GM20431 (cell line): ENCODE data around the gene ADCY9.
"Not testable (repeated sequence)": the region's sequence is repeated elsewhere in the genome, so short reads cannot be mapped to it uniquely, and the experiment has no call there.

Experiments used
- in situ Hi-C: fragments of 300-500 bp; cut with MseI, MboI; formaldehyde crosslinking; loops from one replicate; pipeline ENCODE4 v1.15.0; 2020; ENCODE audit warnings: low sequenced_read_pairs; ENCODE audit not compliant: unreplicated experiment

The ADCY9 gene

DNA sequence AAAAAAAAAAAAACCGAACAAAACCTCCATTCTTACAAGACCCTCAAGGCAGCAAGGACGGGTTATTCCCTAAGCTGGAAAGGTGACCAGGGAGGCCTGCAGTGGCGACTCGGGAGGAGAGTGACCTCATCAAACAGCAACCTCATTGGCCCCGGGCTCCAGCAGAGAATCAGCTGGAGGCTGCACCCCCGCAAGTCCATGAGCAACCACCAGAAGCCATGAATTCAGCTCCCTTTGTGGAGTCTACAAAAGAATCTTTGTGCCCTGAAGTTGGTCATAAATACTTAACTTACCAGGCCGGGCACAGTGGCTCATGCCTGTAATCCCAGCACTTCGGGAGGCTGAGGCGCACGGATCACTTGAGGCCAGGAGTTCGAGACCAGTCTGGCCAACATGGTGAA, 154.8 kb downstream of the ADCY9 start:
- in situ Hi-C loops: no loop called here

DNA sequence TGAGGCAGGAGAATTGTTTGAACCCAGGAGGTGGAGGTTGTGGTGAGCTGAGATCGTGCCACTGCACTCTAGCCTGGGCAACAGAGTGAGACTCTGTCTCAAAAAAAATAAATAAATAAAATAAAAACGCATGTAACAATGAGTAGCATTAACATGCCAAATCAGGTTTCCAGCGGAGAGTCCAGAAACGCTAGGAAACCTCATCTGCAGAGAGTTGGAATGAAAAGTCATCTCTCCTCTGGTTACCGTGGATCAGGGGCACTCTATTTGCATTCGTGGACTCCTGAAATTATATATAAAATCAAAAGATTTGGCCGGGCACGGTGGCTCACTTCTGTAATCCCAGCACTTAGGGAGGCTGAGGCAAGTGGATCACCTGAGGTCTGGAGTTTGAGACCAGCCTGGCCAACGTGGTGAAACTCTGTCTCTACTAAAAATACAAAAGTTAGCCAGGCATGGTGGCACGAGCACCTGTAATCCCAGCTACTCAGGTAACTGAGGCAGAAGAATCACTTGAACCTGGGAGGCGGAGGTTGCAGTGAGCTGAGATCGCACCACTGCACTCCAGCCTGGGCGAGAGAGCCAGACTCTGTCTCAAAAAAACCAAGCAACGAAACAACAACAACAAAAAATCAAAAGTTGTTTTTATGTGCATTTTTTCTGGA, 156.2 kb downstream of the ADCY9 start:
- in situ Hi-C loops: not testable (repeated sequence)

DNA sequence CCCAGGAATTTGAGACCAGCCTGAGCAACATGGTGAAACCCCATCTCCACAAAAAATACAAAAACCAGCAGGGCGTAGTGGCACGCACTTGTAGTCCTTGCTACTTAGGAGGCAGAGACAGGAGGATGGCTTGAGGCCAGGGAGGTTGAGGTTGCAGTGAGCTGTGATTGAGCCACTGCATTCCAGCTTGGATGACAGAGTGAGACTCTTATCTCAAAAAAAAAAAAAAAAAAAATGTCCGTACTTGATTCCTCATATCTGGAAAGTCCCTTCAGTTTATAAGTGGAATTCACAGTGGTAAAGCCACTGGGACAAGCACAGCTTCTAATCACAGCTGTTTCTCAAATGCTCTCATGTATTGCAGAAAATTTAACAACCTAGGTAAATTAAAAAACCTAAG, 157.1 kb downstream of the ADCY9 start:
- in situ Hi-C loops: no loop called here

DNA sequence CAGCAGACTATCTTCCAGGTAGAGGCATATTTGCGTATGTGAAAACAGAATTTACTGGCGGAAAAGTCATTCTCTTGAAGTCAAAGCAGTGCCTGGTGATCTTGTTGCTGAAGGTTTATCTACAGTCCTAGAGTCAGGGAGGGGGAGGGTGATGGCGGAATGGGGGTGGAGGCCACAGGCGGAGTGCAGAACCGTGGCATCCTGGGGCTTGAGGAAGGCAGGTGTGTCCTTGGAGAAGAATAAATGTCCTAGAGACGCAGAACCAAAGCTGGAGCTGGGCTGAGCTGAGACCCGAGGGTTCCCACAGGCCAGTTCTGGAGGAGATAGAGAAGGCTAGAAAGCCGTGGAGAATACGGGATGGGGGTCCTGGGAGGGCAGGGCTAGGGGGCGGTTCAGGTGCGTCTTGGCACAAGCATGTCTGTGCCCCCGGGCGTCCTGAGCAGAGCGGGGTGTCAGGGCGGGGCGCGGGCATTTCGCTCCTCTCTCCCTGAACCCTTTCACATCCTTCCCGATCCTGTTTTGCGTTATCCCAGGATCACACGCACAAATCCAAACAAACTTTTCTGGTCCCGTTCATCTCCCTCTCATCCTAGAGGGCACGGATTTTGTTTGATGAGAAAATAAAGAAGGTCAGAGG, 158.8 kb downstream of the ADCY9 start:
- in situ Hi-C loops: no loop called here

GRCh38 chr16:3954411-3954921, 161.8 kb downstream of the ADCY9 start:
- in situ Hi-C loops: no loop called here

DNA sequence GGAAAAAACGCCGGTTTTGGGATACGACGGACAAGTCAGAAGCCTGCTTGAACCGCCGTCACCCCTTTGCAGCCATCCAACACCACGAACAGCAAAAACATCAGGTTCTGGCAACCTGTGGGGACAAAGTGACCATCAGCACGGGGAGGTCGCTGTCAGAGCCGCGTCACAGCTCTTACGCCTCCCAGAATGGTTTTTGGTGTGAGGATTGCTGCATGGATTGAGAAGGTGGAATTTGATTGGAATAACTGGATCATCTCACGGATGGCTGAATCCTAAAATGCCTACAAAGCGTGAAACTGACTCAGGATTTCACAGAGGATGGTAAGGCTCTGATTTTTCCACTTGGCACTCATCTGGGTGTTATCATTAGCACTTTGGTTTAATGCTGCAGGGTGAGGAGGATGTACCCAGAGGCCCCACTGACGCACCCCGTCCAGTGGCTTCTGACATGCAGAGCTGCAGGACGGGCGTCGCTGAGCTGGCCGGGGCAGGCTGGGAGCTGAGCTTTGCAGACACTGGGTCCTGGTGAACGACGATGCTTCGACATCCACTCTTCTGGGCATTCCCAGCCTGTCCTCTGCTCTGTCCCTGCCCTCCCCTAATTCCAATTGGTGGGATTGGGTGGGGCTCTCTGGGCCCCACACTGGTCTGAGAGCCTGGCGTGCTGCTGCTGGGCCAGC, 162.4 kb downstream of the ADCY9 start:
- in situ Hi-C loops: no loop called here

- in situ Hi-C loops: no loop called here
These were observed 163.5 kb downstream of the ADCY9 start for GRCh38 chr16:3952737-3953131.

GRCh38 chr16:3951861-3952736, 164.1 kb downstream of the ADCY9 start:
- in situ Hi-C loops: no loop called here

DNA sequence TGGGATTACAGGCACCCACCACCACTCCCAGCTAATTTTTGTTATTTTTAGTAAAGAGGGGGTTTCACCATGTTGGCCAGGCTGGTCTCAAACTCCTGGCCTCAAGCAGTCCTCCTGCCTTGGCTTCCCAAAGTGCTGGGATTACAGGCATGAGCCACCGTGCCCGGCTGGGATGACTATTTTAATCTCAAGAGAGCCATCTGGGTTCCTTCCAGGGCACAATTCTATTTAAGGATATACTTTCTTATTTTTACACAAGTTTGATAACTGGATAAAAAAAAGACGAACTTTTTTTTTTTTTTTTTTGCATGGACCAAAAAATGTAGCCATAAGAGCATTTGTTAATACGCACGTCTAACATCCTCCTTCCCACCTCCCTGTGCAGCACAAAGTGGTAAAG, 164.9 kb downstream of the ADCY9 start:
- in situ Hi-C loops: not testable (repeated sequence)

- in situ Hi-C loops: no loop called here
These were observed 165.7 kb downstream of the ADCY9 start for GRCh38 chr16:3950343-3951193.

DNA sequence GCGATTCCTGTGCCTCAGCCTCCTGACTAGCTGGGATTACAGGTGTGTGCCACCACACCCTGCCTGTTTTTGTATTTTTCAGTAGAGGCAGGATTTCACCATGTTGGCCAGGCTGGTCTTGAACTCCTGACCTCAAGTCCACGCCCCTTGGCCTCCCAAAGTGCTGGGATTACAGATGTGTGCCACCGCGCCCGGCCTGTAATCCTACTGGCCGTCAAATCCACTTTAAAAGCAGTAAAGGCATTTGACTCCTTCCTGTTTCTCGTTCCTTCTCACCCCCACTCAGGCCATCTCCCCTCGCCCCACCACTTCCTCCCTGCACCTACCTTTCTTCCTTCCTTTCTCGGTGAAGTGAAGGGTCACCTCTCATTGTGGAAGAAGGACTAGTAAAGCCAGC, 166.3 kb downstream of the ADCY9 start:
- in situ Hi-C loops: no loop called here

DNA sequence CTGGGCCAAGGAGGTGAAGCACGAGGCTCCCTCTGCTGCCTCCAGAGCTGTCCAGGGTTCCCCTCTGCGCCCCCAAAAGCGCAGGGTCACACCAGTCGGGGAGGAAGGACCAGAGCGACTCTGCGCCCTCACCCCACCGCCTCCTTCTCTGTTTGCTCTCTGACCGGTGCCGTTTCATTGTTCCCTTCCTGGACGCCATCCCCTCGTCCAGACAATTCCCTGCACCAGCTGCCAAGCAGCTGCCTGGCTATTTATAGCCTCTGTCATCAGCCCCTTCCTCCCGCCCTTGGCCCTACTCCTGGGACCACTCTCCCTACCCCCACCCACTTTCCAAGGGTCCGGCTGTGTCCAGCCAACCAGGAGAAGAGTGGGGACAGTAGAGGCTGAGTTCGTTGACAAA, 167.0 kb downstream of the ADCY9 start:
- in situ Hi-C loops: no loop called here

GRCh38 chr16:3948378-3948995, 167.8 kb downstream of the ADCY9 start:
- in situ Hi-C loops: no loop called here

- in situ Hi-C loops: no loop called here
These were observed 169.6 kb downstream of the ADCY9 start for GRCh38 chr16:3946604-3947180.

- in situ Hi-C loops: no loop called here
These were observed 170.3 kb downstream of the ADCY9 start for GRCh38 chr16:3945751-3946603.

GRCh38 chr16:3944457-3944856, 171.8 kb downstream of the ADCY9 start:
- in situ Hi-C loops: not testable (repeated sequence)

DNA sequence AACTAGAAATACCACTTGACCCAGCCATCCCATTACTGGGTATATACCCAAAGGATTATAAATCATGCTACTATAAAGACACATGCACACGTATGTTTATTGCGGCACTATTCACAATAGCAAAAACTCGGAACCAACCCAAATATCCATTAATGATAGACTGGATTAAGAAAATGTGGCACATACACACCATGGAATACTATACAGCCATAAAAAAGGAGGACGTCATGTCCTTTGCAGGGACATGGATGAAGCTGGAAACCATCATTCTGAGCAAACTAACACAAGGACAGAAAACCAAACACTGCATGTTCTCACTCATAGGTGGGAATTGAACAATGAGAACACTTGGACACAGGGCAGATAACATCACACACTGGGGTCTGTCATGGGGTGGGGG, 174.1 kb downstream of the ADCY9 start:
- in situ Hi-C loops: not testable (repeated sequence)
